Gastroesophageal sphincter (tissue), 3 donors: ENCODE measurements around the gene ZC3H18.

Experiments used
- EP300 ChIP-seq: sonication (generic); formaldehyde crosslinking; IDR thresholded peaks from one replicate; pipeline ENCODE4 v1.6.1; 2017; ENCODE audit warnings: antibody characterized with exemption, mild to moderate bottlenecking
- TF ChIP-seq, protein P1 (sequence below), 4 experiments: fragments of 200-600 bp in 2 of 4; fragments of 450-650 bp in 2 of 4; sonication (generic) in 1 of 4; IDR thresholded peaks; one replicate each; pipeline ENCODE4 v1.5.1; 2017 to 2019; ENCODE audit warnings: antibody characterized with exemption in 4 of 4, mild to moderate bottlenecking in 2 of 4, moderate library complexity in 2 of 4

DNA sequence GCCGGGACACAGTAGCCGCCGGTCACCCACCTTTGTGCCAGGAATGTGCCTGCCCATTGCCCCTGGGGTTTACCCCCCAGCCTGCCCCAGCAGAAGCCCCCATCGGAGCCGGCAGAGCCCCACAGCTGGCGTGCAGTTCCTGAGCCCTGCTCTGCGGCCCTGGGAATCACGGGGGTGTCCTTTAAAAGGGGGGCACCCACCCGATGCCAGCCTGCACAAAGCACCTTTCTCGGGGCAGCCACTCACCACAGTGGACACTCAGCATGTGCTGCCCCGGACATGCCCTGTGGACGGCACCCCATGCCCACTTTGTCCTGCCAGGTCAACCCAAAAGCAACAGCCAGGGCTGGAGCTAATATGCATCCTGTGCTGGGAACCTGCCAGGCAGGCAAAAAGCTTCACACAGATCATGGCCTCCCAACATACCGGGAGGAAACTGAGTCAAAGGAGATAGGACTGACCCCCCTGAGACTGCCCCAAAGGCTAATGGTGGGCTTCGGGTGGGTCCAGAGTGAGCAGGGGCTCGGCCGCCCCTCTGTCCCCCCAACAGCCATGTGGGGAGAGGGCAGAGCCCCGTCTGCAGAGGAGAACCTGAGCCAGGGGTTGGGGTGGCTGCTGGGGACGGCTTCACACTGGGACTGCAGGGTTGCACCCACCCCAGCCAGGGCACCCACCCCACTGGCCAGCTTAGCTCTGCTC, 45.8 kb upstream of the ZC3H18 start:
- no peak for TF ChIP-seq EP300
- TF ChIP-seq, protein P1, sequence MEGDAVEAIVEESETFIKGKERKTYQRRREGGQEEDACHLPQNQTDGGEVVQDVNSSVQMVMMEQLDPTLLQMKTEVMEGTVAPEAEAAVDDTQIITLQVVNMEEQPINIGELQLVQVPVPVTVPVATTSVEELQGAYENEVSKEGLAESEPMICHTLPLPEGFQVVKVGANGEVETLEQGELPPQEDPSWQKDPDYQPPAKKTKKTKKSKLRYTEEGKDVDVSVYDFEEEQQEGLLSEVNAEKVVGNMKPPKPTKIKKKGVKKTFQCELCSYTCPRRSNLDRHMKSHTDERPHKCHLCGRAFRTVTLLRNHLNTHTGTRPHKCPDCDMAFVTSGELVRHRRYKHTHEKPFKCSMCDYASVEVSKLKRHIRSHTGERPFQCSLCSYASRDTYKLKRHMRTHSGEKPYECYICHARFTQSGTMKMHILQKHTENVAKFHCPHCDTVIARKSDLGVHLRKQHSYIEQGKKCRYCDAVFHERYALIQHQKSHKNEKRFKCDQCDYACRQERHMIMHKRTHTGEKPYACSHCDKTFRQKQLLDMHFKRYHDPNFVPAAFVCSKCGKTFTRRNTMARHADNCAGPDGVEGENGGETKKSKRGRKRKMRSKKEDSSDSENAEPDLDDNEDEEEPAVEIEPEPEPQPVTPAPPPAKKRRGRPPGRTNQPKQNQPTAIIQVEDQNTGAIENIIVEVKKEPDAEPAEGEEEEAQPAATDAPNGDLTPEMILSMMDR (IDR thresholded peaks at IDR 0.05) = no peak
